GM19035 (cell line): Measurements from ENCODE around the gene UBE2L6.
"Not testable (repeated sequence)": the region's sequence is repeated elsewhere in the genome, so short reads cannot be mapped to it uniquely, and the experiment has no call there.

Source experiments
- ATAC-seq: cut with Tn5 transposase; IDR thresholded peaks from one replicate; pipeline ENCODE4 v1.9.1; 2021; ENCODE audit not compliant: unreplicated experiment

Gene UBE2L6

GRCh38 chr11:57566905-57567514 lies 462 bp downstream of the UBE2L6 start:
- peak; percentile 4 for ATAC-seq

- ATAC-seq: peak; percentile 64
These were observed 1.2 kb downstream of the UBE2L6 start for GRCh38 chr11:57566005-57566904.

- ATAC-seq: no peak
These were observed 4.9 kb downstream of the UBE2L6 start for GRCh38 chr11:57562596-57562995.

- ATAC-seq: no peak
These were observed 7.3 kb downstream of the UBE2L6 start for GRCh38 chr11:57560146-57560545.

- ATAC-seq: no peak
These were observed 11.4 kb downstream of the UBE2L6 start for GRCh38 chr11:57556041-57556440.

DNA sequence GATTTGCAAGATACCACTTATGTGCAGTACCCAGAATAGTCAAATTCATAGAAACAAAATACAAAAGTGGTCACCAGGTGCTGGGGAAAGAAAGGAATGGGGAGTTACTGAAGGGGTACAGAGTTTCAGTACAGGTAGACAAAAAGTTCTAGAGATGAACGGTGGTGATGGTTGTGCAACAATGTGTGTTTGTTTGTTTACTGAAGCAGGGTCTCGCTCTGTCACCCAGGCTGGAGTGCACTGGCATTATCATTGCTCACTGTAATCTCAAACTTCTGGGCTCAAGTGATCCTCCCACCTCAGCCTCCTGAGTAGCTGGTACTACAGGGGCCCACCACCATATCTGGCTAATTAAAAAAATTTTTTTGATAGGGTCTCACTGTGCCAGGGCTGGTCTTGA lies 12.1 kb downstream of the UBE2L6 start:
- ATAC-seq: no peak

GRCh38 chr11:57552479-57552878 lies 15.0 kb downstream of the UBE2L6 start:
- no peak for ATAC-seq

GRCh38 chr11:57551941-57552340 lies 15.5 kb downstream of the UBE2L6 start:
- no peak for ATAC-seq

GRCh38 chr11:57549983-57550382 lies 17.5 kb downstream of the UBE2L6 start:
- no peak for ATAC-seq

DNA sequence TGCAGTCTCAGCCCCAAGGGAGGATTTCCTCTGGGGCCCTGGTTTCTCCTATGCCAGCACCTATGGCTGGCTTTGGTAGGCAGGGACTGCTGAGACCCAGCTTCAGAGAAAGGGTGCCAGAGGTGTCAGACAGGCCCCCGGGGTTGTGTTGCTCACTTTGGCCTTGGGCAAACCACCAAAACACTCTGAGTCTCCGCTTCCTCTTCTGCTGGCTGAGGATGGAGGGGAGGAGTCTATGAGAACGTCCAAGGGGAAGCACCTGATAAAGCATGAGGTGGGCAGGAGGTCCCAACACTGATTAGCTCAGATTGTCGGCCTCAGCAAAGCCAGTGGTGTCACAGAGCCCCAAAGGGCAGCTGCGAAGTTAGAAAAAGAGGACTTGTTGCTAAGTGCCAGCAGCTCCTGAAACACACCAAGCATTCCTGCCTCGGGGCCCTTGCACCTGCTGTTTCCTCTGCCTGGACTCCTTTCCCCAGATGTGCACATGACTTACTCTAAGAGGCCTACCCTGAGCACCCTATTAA lies 19.6 kb downstream of the UBE2L6 start:
- peak; percentile 85 for ATAC-seq

DNA sequence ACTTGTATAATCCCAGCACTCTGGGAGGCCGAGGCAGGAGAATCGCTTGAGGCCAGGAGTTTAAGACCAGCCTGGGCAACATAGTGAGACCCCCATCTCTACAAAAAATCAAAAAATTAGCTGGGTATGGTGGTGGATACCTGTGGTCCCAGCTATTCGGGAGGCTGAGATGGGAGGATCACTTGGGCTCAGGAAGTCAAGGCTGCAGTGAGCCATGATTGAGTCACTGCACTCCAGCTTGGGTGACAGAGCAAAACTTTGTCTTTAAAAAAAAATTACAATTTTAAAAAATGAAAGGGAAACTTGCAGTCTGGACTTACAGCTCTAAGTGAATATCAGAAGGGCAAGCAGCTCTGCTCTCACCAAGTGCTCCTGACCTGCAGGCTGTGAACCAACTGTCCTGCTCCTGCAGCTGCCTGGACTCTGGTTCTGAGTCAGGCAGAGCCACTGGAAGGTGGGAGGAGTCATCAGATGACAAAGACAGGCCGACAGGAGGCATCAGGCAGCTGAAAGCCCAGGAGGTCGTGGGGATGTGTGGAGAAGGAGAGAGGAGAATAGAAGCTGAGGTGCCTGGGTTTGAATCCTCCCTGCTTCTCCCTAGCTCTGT lies 20.5 kb downstream of the UBE2L6 start:
- ATAC-seq: peak; percentile 72

GRCh38 chr11:57546451-57546850 lies 21.0 kb downstream of the UBE2L6 start:
- no peak for ATAC-seq

DNA sequence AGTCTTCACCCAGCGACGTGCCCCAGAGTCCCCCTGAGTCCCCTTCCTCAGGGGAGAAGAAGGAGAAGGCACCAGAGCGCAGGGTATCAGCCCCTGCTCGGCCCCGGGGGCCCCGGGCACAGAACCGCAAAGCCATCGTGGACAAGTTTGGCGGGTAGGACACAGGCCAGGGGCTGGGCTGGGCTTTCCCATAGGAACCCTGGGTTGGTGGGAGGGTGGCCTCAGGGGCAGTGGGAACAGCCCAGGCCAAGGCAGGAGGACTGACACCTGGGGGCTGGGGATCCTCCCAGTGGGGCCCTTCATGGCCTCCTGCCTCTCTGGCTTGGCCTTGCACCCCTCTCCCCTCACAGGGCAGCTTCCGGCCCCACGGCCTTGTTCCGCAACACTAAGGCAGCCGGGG lies 21.6 kb downstream of the UBE2L6 start:
- ATAC-seq: no peak

GRCh38 chr11:57544566-57544965 lies 22.9 kb downstream of the UBE2L6 start:
- ATAC-seq: no peak

GRCh38 chr11:57543593-57543992 lies 23.9 kb downstream of the UBE2L6 start:
- no peak for ATAC-seq

DNA sequence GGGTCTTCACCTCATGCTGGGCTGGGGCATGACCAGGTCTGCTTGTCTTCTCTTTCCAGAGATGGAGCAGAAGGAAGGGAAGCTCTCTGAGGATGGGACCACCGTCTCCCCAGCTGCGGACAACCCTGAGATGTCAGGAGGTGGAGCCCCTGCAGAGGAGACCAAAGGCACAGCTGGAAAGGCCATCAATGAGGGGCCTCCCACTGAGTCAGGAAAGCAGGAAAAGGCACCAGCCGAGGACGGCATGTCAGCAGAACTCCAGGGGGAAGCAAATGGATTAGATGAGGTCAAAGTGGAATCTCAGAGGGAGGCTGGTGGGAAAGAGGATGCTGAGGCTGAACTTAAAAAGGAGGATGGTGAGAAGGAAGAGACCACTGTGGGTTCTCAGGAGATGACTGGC lies 24.9 kb downstream of the UBE2L6 start:
- no peak for ATAC-seq

GRCh38 chr11:57541169-57541568 lies 26.3 kb downstream of the UBE2L6 start:
- no peak for ATAC-seq

- no peak for ATAC-seq
These were observed 28.1 kb downstream of the UBE2L6 start for GRCh38 chr11:57539342-57539741.

DNA sequence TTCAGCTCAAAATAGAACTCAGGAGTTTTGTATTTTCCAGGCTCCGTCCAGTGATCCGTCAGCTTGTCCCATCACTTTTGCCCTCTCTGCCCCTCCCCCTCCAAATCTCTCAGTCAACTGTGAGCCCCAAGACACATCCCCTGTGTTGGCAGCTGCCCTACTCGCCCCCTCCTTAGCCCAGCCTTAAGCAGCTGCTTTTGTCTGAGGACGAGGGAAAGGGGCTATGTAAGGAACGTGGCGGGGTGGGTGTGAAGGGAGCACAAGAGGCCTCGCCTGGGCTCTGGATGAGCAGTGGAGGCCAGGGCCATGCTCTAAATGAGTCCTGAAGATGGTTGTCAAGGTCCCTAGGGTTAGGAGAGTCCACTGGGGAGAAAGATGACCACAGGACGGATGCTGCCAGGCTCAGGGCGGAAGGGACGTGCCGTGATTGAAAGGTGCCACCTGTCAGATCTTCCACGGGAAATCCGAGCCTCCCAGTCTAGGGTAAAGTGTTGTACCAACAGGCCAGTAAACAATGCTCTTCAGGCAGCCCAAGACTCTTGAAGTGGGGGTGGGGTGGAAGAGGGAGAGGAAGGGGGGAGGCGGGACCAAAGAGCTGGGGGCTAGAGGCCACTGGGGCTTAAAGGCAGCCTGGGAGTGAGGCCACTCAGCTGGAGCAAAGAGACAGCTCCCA lies 30.4 kb downstream of the UBE2L6 start, which contains the start of gene SMTNL1:
Gene SMTNL1, plus strand, starts transcription at position 649 of the 673 bp plus-strand sequence. CDS start 5,048 bp downstream, outside the sequence.
- no peak for ATAC-seq

DNA sequence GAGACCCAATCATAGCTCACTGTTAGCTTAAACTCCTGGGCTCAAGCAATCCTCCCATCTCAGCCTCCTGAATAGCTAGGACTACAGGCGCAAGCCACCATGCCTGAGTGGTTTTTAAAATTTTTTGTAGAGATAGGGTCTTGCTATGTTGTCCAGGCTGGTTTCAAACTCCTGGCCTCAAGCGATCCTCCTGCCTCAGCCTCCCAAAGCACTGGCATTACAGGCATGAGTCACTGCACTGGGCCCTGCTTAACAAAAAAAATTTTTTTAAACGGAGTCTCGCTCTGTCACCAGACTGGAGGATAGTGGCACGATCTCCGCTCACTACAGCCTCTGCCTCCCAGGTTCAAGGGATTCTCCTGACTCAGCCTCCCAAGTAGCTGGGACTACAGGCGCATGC lies 33.0 kb downstream of the UBE2L6 start:
- not testable (repeated sequence) for ATAC-seq
